SK-N-SH treated with all-trans-retinoic acid at 6 μM for 48 hours (cell line): Measurements from ENCODE around the gene SPATA21.

Source experiments
- ATAC-seq: fragments of 200-7000 bp; cut with Tn5 transposase; 3 replicates; pipeline ENCODE4 v1.9.1; 2020; ENCODE audit warnings: mild to moderate bottlenecking, moderate library complexity
- ARNTL ChIP-seq: fragments of 450-650 bp; formaldehyde crosslinking; IDR thresholded peaks from 2 replicates; pipeline ENCODE4 v1.5.0; 2020; ENCODE audit warnings: low read depth, mild to moderate bottlenecking, moderate library complexity, borderline replicate concordance
- CREB5 ChIP-seq: fragments of 250-450 bp; sonication (Bioruptor Pico); IDR thresholded peaks from 2 replicates; pipeline ENCODE4 v1.5.1; 2020; ENCODE audit warnings: low read depth, mild to moderate bottlenecking, moderate library complexity
- CSRNP3 ChIP-seq: fragments of 250-450 bp; sonication (Bioruptor Pico); IDR thresholded peaks from 2 replicates; pipeline ENCODE4 v1.5.1; 2021; ENCODE audit warnings: mild to moderate bottlenecking, moderate library complexity
- GLIS3 ChIP-seq: fragments of 250-450 bp; sonication (Bioruptor Pico); IDR thresholded peaks from 2 replicates; pipeline ENCODE4 v1.5.0; 2020; ENCODE audit warnings: mild to moderate bottlenecking, moderate library complexity
- ISL1 ChIP-seq: fragments of 250-450 bp; sonication (Bioruptor Pico); IDR thresholded peaks from 2 replicates; pipeline ENCODE4 v2.1.2; 2022; ENCODE audit warnings: mild to moderate bottlenecking, moderate library complexity
- OSR1 ChIP-seq: fragments of 250-450 bp; sonication (Bioruptor Pico); IDR thresholded peaks from 2 replicates; pipeline ENCODE4 v1.8.0; 2022; ENCODE audit warnings: moderate library complexity, mild to moderate bottlenecking, inconsistent platforms
- PATZ1 ChIP-seq: fragments of 250-450 bp; sonication (Bioruptor Pico); IDR thresholded peaks from 2 replicates; pipeline ENCODE4 v1.8.0; 2020; ENCODE audit warnings: mild to moderate bottlenecking, moderate library complexity, borderline replicate concordance
- POU6F1 ChIP-seq: fragments of 250-450 bp; sonication (Bioruptor Pico); IDR thresholded peaks from 2 replicates; pipeline ENCODE4 v1.8.0; 2021; ENCODE audit warnings: low read depth, mild to moderate bottlenecking, moderate library complexity, borderline replicate concordance
- PPARA ChIP-seq: fragments of 250-450 bp; sonication (Bioruptor Pico); IDR thresholded peaks from 2 replicates; pipeline ENCODE4 v1.5.0; 2020; ENCODE audit warnings: mild to moderate bottlenecking, borderline replicate concordance
- RARB ChIP-seq: fragments of 250-450 bp; sonication (Bioruptor Pico); IDR thresholded peaks from 2 replicates; pipeline ENCODE4 v1.8.0; 2021; ENCODE audit warnings: mild to moderate bottlenecking, moderate library complexity
- SNAI2 ChIP-seq: fragments of 250-450 bp; sonication (Bioruptor Pico); IDR thresholded peaks from 2 replicates; pipeline ENCODE4 v1.5.0; 2020; ENCODE audit warnings: mild to moderate bottlenecking, moderate library complexity
- TOX ChIP-seq: fragments of 250-450 bp; sonication (Bioruptor Pico); IDR thresholded peaks from 2 replicates; pipeline ENCODE4 v1.8.0; 2021; ENCODE audit warnings: mild to moderate bottlenecking, moderate library complexity, borderline replicate concordance
- TSHZ2 ChIP-seq: fragments of 250-450 bp; sonication (Bioruptor Pico); IDR thresholded peaks from 2 replicates; pipeline ENCODE4 v1.5.0; 2020; ENCODE audit warnings: mild to moderate bottlenecking, moderate library complexity
- ZC3H10 ChIP-seq: fragments of 250-450 bp; sonication (Bioruptor Pico); IDR thresholded peaks from 2 replicates; pipeline ENCODE4 v1.5.1; 2021; ENCODE audit warnings: mild to moderate bottlenecking, moderate library complexity
- ZFP30 ChIP-seq: fragments of 450-650 bp; formaldehyde crosslinking; IDR thresholded peaks from 2 replicates; pipeline ENCODE4 v1.5.0; 2022; ENCODE audit warnings: mild to moderate bottlenecking, moderate library complexity
- ZNF565 ChIP-seq: fragments of 450-650 bp; formaldehyde crosslinking; conservative IDR thresholded peaks from 2 replicates; pipeline ENCODE4 v1.5.0; 2020; ENCODE audit warnings: low read depth, mild to moderate bottlenecking, moderate library complexity
- ZNF70 ChIP-seq: fragments of 450-650 bp; formaldehyde crosslinking; IDR thresholded peaks from 2 replicates; pipeline ENCODE4 v1.5.0; 2020; ENCODE audit warnings: mild to moderate bottlenecking, moderate library complexity

SPATA21 gene

GRCh38 chr1:16425125-16426025 is 11.8 kb downstream of the SPATA21 start (continued):
- TF ChIP-seq CREB5 (CRISPR knock-in tag), result no peak
- TF ChIP-seq, all 23 proteins: peak for 0

- no peak for ATAC-seq
- TF ChIP-seq TOX (no peak), OSR1 (no peak), TSHZ2 (CRISPR knock-in tag) (no peak), ISL1 (CRISPR knock-in tag) (no peak), ZNF70 (CRISPR knock-in tag) (no peak), CSRNP3 (CRISPR knock-in tag) (no peak), PPARA (CRISPR knock-in tag) (no peak), ZC3H10 (CRISPR knock-in tag) (no peak)
Observed at GRCh38 chr1:16422041-16422440, 15.2 kb downstream of the SPATA21 start.

- TF ChIP-seq ARNTL (no peak), ZNF565 (CRISPR knock-in tag) (no peak), ZFP30 (CRISPR knock-in tag) (no peak), POU6F1 (CRISPR knock-in tag) (no peak), TSHZ2 (CRISPR knock-in tag) (no peak), PATZ1 (CRISPR knock-in tag) (no peak), GLIS3 (CRISPR knock-in tag) (no peak), RARB (no peak), TOX (no peak), ZNF70 (CRISPR knock-in tag) (no peak), CREB5 (CRISPR knock-in tag) (no peak), ISL1 (CRISPR knock-in tag) (no peak), SNAI2 (no peak)
- ATAC-seq, result no peak; the same call in 2 of the 3 replicates
Observed at GRCh38 chr1:16421201-16421600, 16.0 kb downstream of the SPATA21 start.
